ENCODE measurements around the gene AQP2. TPM values are rescaled to one million over a fixed set of nuclear protein-coding genes. Genes with fewer than 3 reads are reported as not detected.

The AQP2 gene
- total RNA-seq, 1 experiment from 2014 or later = not detected

- intact Hi-C loops (cut with micrococcal nuclease) = loop anchor here (5.0 to 10.0 kb wide), 2 partner anchors 98 to 190 kb away; no protein-coding TSS in a partner anchor
- Histone ChIP-seq H3K9me3 (ENCODE audit: control insufficient read depth in 1 of 2, insufficient read depth in 1 of 2, low read depth in 1 of 2, low read length in 2 of 2) (no peaks in the 10 kb centered on the region), H3K27me3 (ENCODE audit: insufficient read depth, low read length) (no peaks in the 10 kb centered on the region), H2AFZ (ENCODE audit: low read depth, low read length, poor library complexity, severe bottlenecking) (no peak overlapping the region), H4K20me1 (ENCODE audit: insufficient read depth) (no peaks in the 10 kb centered on the region), H3K9ac (ENCODE audit: low read length) (no peak overlapping the region), H3K9me2 (ENCODE audit: insufficient read depth) (no peaks in the 10 kb centered on the region), H3K4me2 (ENCODE audit: low read length) (no peak overlapping the region), H3K4me1 (ENCODE audit: control insufficient read depth in 1 of 2, insufficient read depth in 2 of 2, low read length in 2 of 2) (peaks cover 18 to 40% of the 10 kb centered on the region in 2 experiments), H3K36me3 (ENCODE audit: control insufficient read depth in 1 of 2, insufficient read depth in 2 of 2, low read length in 2 of 2) (no peaks in the 10 kb centered on the region), H3K27ac (ENCODE audit: low read depth, low read length) (no peak overlapping the region), H3K79me2 (ENCODE audit: insufficient read depth, low read length) (no peaks in the 10 kb centered on the region), H3K4me3 (replicated peaks in 1 of 2; ENCODE audit: low read depth in 1 of 2, low read length in 2 of 2) (no peak overlapping the region)
- POLR2A ChIA-PET = no interaction called here
- CTCF ChIA-PET = interaction anchor here (0.6 to 4.0 kb wide), 5 partner anchors 19 to 1375 kb away, joined by 3 to 65 read pairs (median 39); no protein-coding TSS in a partner anchor
- DNase-seq (ENCODE audit: low read depth, low spot score) = no peak
- no peak for TF ChIP-seq TCF7L2 (IDR thresholded peaks at IDR 0.05; ENCODE audit: borderline replicate concordance, extremely low read depth, insufficient read depth, insufficient read length)
- no peak for TF ChIP-seq CEBPB (IDR thresholded peaks at IDR 0.05; ENCODE audit: low read depth)
- TF ChIP-seq ELF1 (IDR thresholded peaks at IDR 0.05; ENCODE audit: borderline replicate concordance, low read depth) = no peak
- TF ChIP-seq SP1 (IDR thresholded peaks at IDR 0.05; ENCODE audit: low read depth) = no peak
- no peak for TF ChIP-seq CTCF (IDR thresholded peaks at IDR 0.05 in 2 of 3, conservative IDR thresholded peaks at IDR 0.05 in 1 of 3; ENCODE audit: borderline replicate concordance in 1 of 3, insufficient read depth in 1 of 3, low read depth in 2 of 3, low read length in 2 of 3)
- TF ChIP-seq ATF3 (IDR thresholded peaks at IDR 0.05) = no peak
- TF ChIP-seq SRF (IDR thresholded peaks at IDR 0.05; ENCODE audit: low read depth) = no peak
- TF ChIP-seq ZNF274 (IDR thresholded peaks at IDR 0.05; ENCODE audit: low read depth, low read length) = no peak
- no peak for TF ChIP-seq RAD21 (IDR thresholded peaks at IDR 0.05; ENCODE audit: low read depth)
- TF ChIP-seq EZH2 (IDR thresholded peaks at IDR 0.05) = no peak
- no peak for TF ChIP-seq JUND (IDR thresholded peaks at IDR 0.05)
- TF ChIP-seq POLR2A (IDR thresholded peaks at IDR 0.05; ENCODE audit: borderline replicate concordance, extremely low read depth, insufficient read depth, insufficient read length) = no peak
- no peak for TF ChIP-seq ZFX (IDR thresholded peaks at IDR 0.05)
- no peak for ATAC-seq
- RAD21 ChIA-PET (ENCODE audit: low non-redundant PET in 1 of 2, low total read pairs in 2 of 2, uncharacterized antibody in 2 of 2, unreplicated experiment in 2 of 2) = no interaction called here
- BruUV-seq (replicated peaks) = no TSS peak
Observed at GRCh38 chr12:49964849-49965624, 14.5 kb downstream of the AQP2 start.

Data from HCT116 (cell line).